ENCODE data around the gene ARVCF.

ARVCF gene

GRCh38 chr22:19997561-19998231, 18.9 kb downstream of the ARVCF start:
- no peak for DNase-seq

- no peak for DNase-seq
These were observed 19.8 kb downstream of the ARVCF start for GRCh38 chr22:19996694-19997384.

- no peak for DNase-seq
These were observed 20.8 kb downstream of the ARVCF start for GRCh38 chr22:19995611-19996339.

- DNase-seq: no peak
These were observed 21.6 kb downstream of the ARVCF start for GRCh38 chr22:19994851-19995610.

- DNase-seq: no peak
These were observed 22.7 kb downstream of the ARVCF start for GRCh38 chr22:19993926-19994325.

GRCh38 chr22:19992921-19993355, 23.7 kb downstream of the ARVCF start:
- no peak for DNase-seq

- DNase-seq: no peak
These were observed 24.1 kb downstream of the ARVCF start for GRCh38 chr22:19992481-19992911.

- peak; percentile 46 for DNase-seq
These were observed 24.8 kb downstream of the ARVCF start for GRCh38 chr22:19991645-19992451.

GRCh38 chr22:19991395-19991644, 25.3 kb downstream of the ARVCF start:
- DNase-seq: no peak

GRCh38 chr22:19990609-19991394, 25.8 kb downstream of the ARVCF start:
- no peak for DNase-seq

GRCh38 chr22:19990188-19990587, 26.4 kb downstream of the ARVCF start:
- DNase-seq: no peak

- no peak for DNase-seq
These were observed 26.9 kb downstream of the ARVCF start for GRCh38 chr22:19989725-19990067.

- no peak for DNase-seq
These were observed 27.5 kb downstream of the ARVCF start for GRCh38 chr22:19988965-19989724.

GRCh38 chr22:19988331-19988808, 28.3 kb downstream of the ARVCF start:
- DNase-seq: no peak

GRCh38 chr22:19987394-19988306, 29.0 kb downstream of the ARVCF start:
- DNase-seq: no peak

GRCh38 chr22:19986410-19987341, 29.9 kb downstream of the ARVCF start:
- DNase-seq: peak; percentile 59

- DNase-seq: no peak
These were observed 30.6 kb downstream of the ARVCF start for GRCh38 chr22:19986011-19986409.
